Caco-2 (cell line): ENCODE results near the gene COG7. TPM values are rescaled to one million over a fixed set of nuclear protein-coding genes. Genes with fewer than 3 reads are reported as not detected.

Experiments
- BruUV-seq: library from RNA; stranded (reverse); fragments of 400-500 nt; replicated peaks from 2 replicates; lab custom pipeline; 2021; lab: Mats Ljungman, UMichigan
- CTCF ChIA-PET: fragments of 300-600 bp; sonication (Branson Sonifier 250); formaldehyde crosslinking; loops from one replicate; lab custom pipeline; 2022; ENCODE audit warnings: antibody characterized with exemption; lab: Charles Lee
- POLR2A ChIA-PET: fragments of 300-600 bp; sonication (Branson Sonifier 250); formaldehyde crosslinking; loops from one replicate; lab custom pipeline; 2022; ENCODE audit warnings: antibody characterized with exemption; lab: Charles Lee
- DNase-seq, 2 experiments: peaks; one replicate each; pipeline versions ENCODE4 v3.0.0 to v3.0.0-alpha.2; 2020 to 2022
- H3K27me3 ChIP-seq: replicated peaks from 2 replicates; pipeline ENCODE4 v1.6.0; 2011; ENCODE audit warnings: low read length; ENCODE audit not compliant: control insufficient read depth, insufficient read depth
- H3K36me3 ChIP-seq: 2 replicates; pipeline ENCODE4 v1.5.1; 2011; ENCODE audit warnings: low read length; ENCODE audit not compliant: control insufficient read depth, insufficient read depth
- H3K4me1 ChIP-seq: fragments of 250-450 bp; sonication (Bioruptor Pico); 2 replicates; pipeline ENCODE4 v1.5.1; 2020; ENCODE audit warnings: mild to moderate bottlenecking
- H3K4me3 ChIP-seq: 2 replicates; pipeline ENCODE4 v1.5.1; 2011; ENCODE audit warnings: low read depth, mild to moderate bottlenecking, control low read depth, low read length
- H3K9me3 ChIP-seq: fragments of 250-450 bp; sonication (Bioruptor Pico); 2 replicates; pipeline ENCODE4 v1.5.1; 2020; ENCODE audit warnings: mild to moderate bottlenecking, moderate library complexity
- H3K27ac Mint-ChIP-seq: one replicate; pipeline ENCODE4 v1.8.0; 2022; ENCODE audit warnings: mixed read lengths; ENCODE audit not compliant: unreplicated experiment
- H3K27me3 Mint-ChIP-seq: one replicate; pipeline ENCODE4 v1.8.0; 2022; ENCODE audit warnings: mixed read lengths; ENCODE audit not compliant: insufficient read depth, unreplicated experiment
- H3K36me3 Mint-ChIP-seq: one replicate; pipeline ENCODE4 v1.8.0; 2022; ENCODE audit warnings: mild to moderate bottlenecking, mixed read lengths; ENCODE audit not compliant: insufficient read depth, unreplicated experiment
- H3K4me1 Mint-ChIP-seq: one replicate; pipeline ENCODE4 v1.8.0; 2022; ENCODE audit warnings: low read depth, mixed read lengths; ENCODE audit not compliant: unreplicated experiment
- H3K4me3 Mint-ChIP-seq: one replicate; pipeline ENCODE4 v1.8.0; 2022; ENCODE audit warnings: mild to moderate bottlenecking, moderate library complexity, mixed read lengths; ENCODE audit not compliant: unreplicated experiment
- H3K9me3 Mint-ChIP-seq: one replicate; pipeline ENCODE4 v1.8.0; 2022; ENCODE audit warnings: mixed read lengths; ENCODE audit not compliant: unreplicated experiment
- CTCF ChIP-seq, 2 experiments: fragments of 200-600 bp in 1 of 2; IDR thresholded peaks; 1 replicate in 1 of 2; 2 replicates in 1 of 2; pipeline versions ENCODE4 v1.5.1 to v1.8.0; 2011 to 2022; ENCODE audit warnings: antibody characterized with exemption in 1 of 2, control low read depth in 1 of 2, inconsistent platforms in 1 of 2, low read depth in 1 of 2, low read length in 1 of 2, mild to moderate bottlenecking in 1 of 2, moderate library complexity in 1 of 2; ENCODE audit not compliant: insufficient read depth in 1 of 2, severe bottlenecking in 1 of 2, unreplicated experiment in 1 of 2
- intact Hi-C: fragments of 100-400 bp; cut with micrococcal nuclease; formaldehyde crosslinking; loops from one replicate; pipeline ENCODE4 v1.10.0; 2022; ENCODE audit not compliant: unreplicated experiment
- total RNA-seq: library from RNA; stranded (reverse); gene quantifications from 2 replicates; pipeline ENCODE4 v1.2.3, GENCODE V29; 2022

Gene COG7
- total RNA-seq, 1 experiment from 2014 or later, result 12.4 TPM

GRCh38 chr16:23385441-23385840 lies 67.5 kb downstream of the COG7 start:
- POLR2A ChIA-PET, result no interaction called here
- no peaks in the 10 kb centered on the region for H3K9me3 Mint-ChIP-seq
- no TSS peak for BruUV-seq
- no peaks in the 10 kb centered on the region for H3K4me1 Mint-ChIP-seq
- no peak for TF ChIP-seq CTCF (IDR thresholded peaks at IDR 0.05; ENCODE audit: insufficient read depth in 1 of 2, low read depth in 1 of 2, low read length in 1 of 2, severe bottlenecking in 1 of 2, unreplicated experiment in 1 of 2)
- intact Hi-C loops, result no loop called here
- H3K4me3 Mint-ChIP-seq, result no peak overlapping the region
- H3K36me3 Mint-ChIP-seq, result peaks cover 16% of the 10 kb centered on the region
- H3K27me3 Mint-ChIP-seq, result no peaks in the 10 kb centered on the region
- CTCF ChIA-PET, result no interaction called here
- no peaks in the 10 kb centered on the region for H3K9me3 ChIP-seq
- DNase-seq, result no peak
- H3K4me1 ChIP-seq, result no peaks in the 10 kb centered on the region
- H3K27ac Mint-ChIP-seq, result no peak overlapping the region
- H3K36me3 ChIP-seq, result no peaks in the 10 kb centered on the region
- no peaks in the 10 kb centered on the region for H3K27me3 ChIP-seq
- H3K4me3 ChIP-seq, result no peak overlapping the region

GRCh38 chr16:23384878-23385277 lies 68.1 kb downstream of the COG7 start:
- H3K4me3 Mint-ChIP-seq, result no peak overlapping the region
- H3K4me1 ChIP-seq, result no peaks in the 10 kb centered on the region
- H3K9me3 ChIP-seq, result no peaks in the 10 kb centered on the region
- no peaks in the 10 kb centered on the region for H3K27me3 Mint-ChIP-seq
- BruUV-seq, result no TSS peak
- H3K27me3 ChIP-seq, result no peaks in the 10 kb centered on the region
- DNase-seq, result no peak
- CTCF ChIA-PET, result no interaction called here
- peaks cover 16% of the 10 kb centered on the region for H3K36me3 Mint-ChIP-seq
- no peak for TF ChIP-seq CTCF (IDR thresholded peaks at IDR 0.05; ENCODE audit: insufficient read depth in 1 of 2, low read depth in 1 of 2, low read length in 1 of 2, severe bottlenecking in 1 of 2, unreplicated experiment in 1 of 2)
- no peak overlapping the region for H3K27ac Mint-ChIP-seq
- intact Hi-C loops, result no loop called here
- POLR2A ChIA-PET, result no interaction called here
- no peaks in the 10 kb centered on the region for H3K4me1 Mint-ChIP-seq
- H3K36me3 ChIP-seq, result no peaks in the 10 kb centered on the region
- no peak overlapping the region for H3K4me3 ChIP-seq
- H3K9me3 Mint-ChIP-seq, result no peaks in the 10 kb centered on the region

- H3K27me3 Mint-ChIP-seq, result peaks cover 7% of the 10 kb centered on the region
- Histone ChIP-seq H3K4me1 (no peaks in the 10 kb centered on the region), H3K9me3 (no peaks in the 10 kb centered on the region), H3K36me3 (no peaks in the 10 kb centered on the region), H3K4me3 (no peak overlapping the region), H3K27me3 (no peaks in the 10 kb centered on the region)
- H3K9me3 Mint-ChIP-seq, result no peaks in the 10 kb centered on the region
- no peak for DNase-seq
- no peak for TF ChIP-seq CTCF (IDR thresholded peaks at IDR 0.05; ENCODE audit: insufficient read depth in 1 of 2, low read depth in 1 of 2, low read length in 1 of 2, severe bottlenecking in 1 of 2, unreplicated experiment in 1 of 2)
- H3K4me3 Mint-ChIP-seq, result no peak overlapping the region
- POLR2A ChIA-PET, result no interaction called here
- no TSS peak for BruUV-seq
- intact Hi-C loops, result no loop called here
- peaks cover 9% of the 10 kb centered on the region for H3K36me3 Mint-ChIP-seq
- H3K4me1 Mint-ChIP-seq, result no peaks in the 10 kb centered on the region
- no peak overlapping the region for H3K27ac Mint-ChIP-seq
- CTCF ChIA-PET, result no interaction called here
Observed at GRCh38 chr16:23383881-23384280, 69.1 kb downstream of the COG7 start.
